Calu3 (cell line): ENCODE data around the gene APBA2. TPM values are rescaled to one million over a fixed set of nuclear protein-coding genes. Genes with fewer than 3 reads are reported as not detected.

Source experiments
- BruUV-seq: library from RNA; stranded (reverse); fragments of 400-500 nt; replicated peaks from 2 replicates; lab custom pipeline; 2021; lab: Mats Ljungman, UMichigan
- CTCF ChIA-PET: fragments of 300-600 bp; sonication (Branson Sonifier 250); formaldehyde crosslinking; loops from one replicate; lab custom pipeline; 2022; ENCODE audit warnings: antibody characterized with exemption; lab: Charles Lee
- DNase-seq: peaks from one replicate; pipeline ENCODE4 v3.0.0; 2022
- H3K27ac Mint-ChIP-seq: one replicate; pipeline ENCODE4 v1.8.0; 2022; ENCODE audit warnings: mixed read lengths; ENCODE audit not compliant: unreplicated experiment
- H3K27me3 Mint-ChIP-seq: one replicate; pipeline ENCODE4 v1.8.0; 2022; ENCODE audit warnings: mixed read lengths; ENCODE audit not compliant: unreplicated experiment
- H3K36me3 Mint-ChIP-seq: one replicate; pipeline ENCODE4 v1.8.0; 2022; ENCODE audit warnings: mild to moderate bottlenecking, moderate library complexity, mixed read lengths; ENCODE audit not compliant: insufficient read depth, unreplicated experiment
- H3K4me1 Mint-ChIP-seq: one replicate; pipeline ENCODE4 v1.8.0; 2022; ENCODE audit warnings: mild to moderate bottlenecking, low read depth, mixed read lengths; ENCODE audit not compliant: unreplicated experiment
- H3K4me3 Mint-ChIP-seq: one replicate; pipeline ENCODE4 v1.8.0; 2022; ENCODE audit warnings: mild to moderate bottlenecking, low read depth, moderate library complexity, mixed read lengths; ENCODE audit not compliant: unreplicated experiment
- H3K9me3 Mint-ChIP-seq: one replicate; pipeline ENCODE4 v1.8.0; 2022; ENCODE audit warnings: low read depth, mixed read lengths; ENCODE audit not compliant: unreplicated experiment
- CTCF ChIP-seq: fragments of 200-600 bp; IDR thresholded peaks from one replicate; pipeline ENCODE4 v1.8.0; 2022; ENCODE audit warnings: antibody characterized with exemption; ENCODE audit not compliant: unreplicated experiment
- intact Hi-C: fragments of 100-400 bp; cut with micrococcal nuclease; formaldehyde crosslinking; loops from one replicate; pipeline ENCODE4 v1.10.0; 2022; ENCODE audit not compliant: unreplicated experiment
- total RNA-seq: library from RNA; stranded (reverse); gene quantifications from 2 replicates; pipeline ENCODE4 v1.2.3, GENCODE V29; 2022

Gene APBA2
- total RNA-seq, 1 experiment from 2014 or later: not detected

GRCh38 chr15:28900041-28900891, 14.5 kb downstream of the APBA2 start:
- Mint-ChIP-seq H3K27me3 (no peaks in the 10 kb centered on the region), H3K4me3 (no peak overlapping the region), H3K4me1 (no peaks in the 10 kb centered on the region), H3K9me3 (peaks cover 2% of the 10 kb centered on the region), H3K27ac (no peak overlapping the region), H3K36me3 (no peaks in the 10 kb centered on the region)
- CTCF ChIA-PET: no interaction called here
- intact Hi-C loops: no loop called here
- TF ChIP-seq CTCF: no peak
- BruUV-seq: no TSS peak
- DNase-seq: no peak

- H3K9me3 Mint-ChIP-seq: peaks cover 2% of the 10 kb centered on the region
- intact Hi-C loops: no loop called here
- BruUV-seq: no TSS peak
- H3K4me3 Mint-ChIP-seq: no peak overlapping the region
- H3K27ac Mint-ChIP-seq: no peak overlapping the region
- CTCF ChIA-PET: no interaction called here
- DNase-seq: no peak
- H3K27me3 Mint-ChIP-seq: no peaks in the 10 kb centered on the region
- H3K4me1 Mint-ChIP-seq: no peaks in the 10 kb centered on the region
- no peak for TF ChIP-seq CTCF
- H3K36me3 Mint-ChIP-seq: no peaks in the 10 kb centered on the region
Measured at GRCh38 chr15:28900892-28901586, 15.3 kb downstream of the APBA2 start.

- no peak for TF ChIP-seq CTCF
- no peaks in the 10 kb centered on the region for H3K27me3 Mint-ChIP-seq
- DNase-seq: no peak
- no peak overlapping the region for H3K27ac Mint-ChIP-seq
- H3K36me3 Mint-ChIP-seq: no peaks in the 10 kb centered on the region
- H3K9me3 Mint-ChIP-seq: peaks cover 2% of the 10 kb centered on the region
- H3K4me1 Mint-ChIP-seq: no peaks in the 10 kb centered on the region
- CTCF ChIA-PET: no interaction called here
- intact Hi-C loops: no loop called here
- BruUV-seq: no TSS peak
- no peak overlapping the region for H3K4me3 Mint-ChIP-seq
Measured at GRCh38 chr15:28901587-28901980, 15.8 kb downstream of the APBA2 start.

GRCh38 chr15:28901987-28902745, 16.4 kb downstream of the APBA2 start:
- Mint-ChIP-seq H3K27me3 (no peaks in the 10 kb centered on the region), H3K4me1 (no peaks in the 10 kb centered on the region), H3K4me3 (no peak overlapping the region), H3K27ac (no peak overlapping the region), H3K9me3 (peaks cover 2% of the 10 kb centered on the region), H3K36me3 (no peaks in the 10 kb centered on the region)
- TF ChIP-seq CTCF: no peak
- CTCF ChIA-PET: no interaction called here
- DNase-seq: no peak
- no TSS peak for BruUV-seq
- intact Hi-C loops: no loop called here
